Thoracic aorta (tissue), 2 donors: ENCODE measurements around the gene KPTN. TPM values are rescaled to one million over a fixed set of nuclear protein-coding genes. Genes with fewer than 3 reads are reported as not detected.

Experiments used
- ATAC-seq: fragments of 150-250 bp; one replicate; pipeline ENCODE4 v1.8.0; 2017; ENCODE audit warnings: low read depth; ENCODE audit not compliant: insufficient number of reproducible peaks, low FRiP score
- DNase-seq: peaks from one replicate; pipeline ENCODE4 v3.0.0-alpha.2; 2020; ENCODE audit warnings: low spot score
- H3K27ac ChIP-seq, 2 donors: fragments of 200-600 bp; sonication (generic); 1 replicate in 1 of 2; 2 replicates in 1 of 2; pipeline ENCODE4 v1.5.1; 2016; ENCODE audit warnings: mild to moderate bottlenecking in 2 of 2, moderate library complexity in 2 of 2
- H3K27me3 ChIP-seq: fragments of 200-600 bp; sonication (generic); replicated peaks from 2 replicates; pipeline ENCODE4 v1.6.0; 2016; ENCODE audit warnings: mild to moderate bottlenecking; ENCODE audit not compliant: insufficient read depth
- H3K36me3 ChIP-seq: fragments of 200-600 bp; sonication (generic); one replicate; pipeline ENCODE4 v1.5.1; 2016
- H3K4me1 ChIP-seq, 2 donors: fragments of 200-600 bp; sonication (generic); 1 replicate in 1 of 2; 2 replicates in 1 of 2; pipeline versions ENCODE4 v1.5.1 to v1.6.0; 2016; ENCODE audit warnings: low read depth in 2 of 2, mild to moderate bottlenecking in 1 of 2; ENCODE audit not compliant: control insufficient read depth in 1 of 2
- H3K4me3 ChIP-seq: fragments of 200-600 bp; sonication (generic); 2 replicates; pipeline ENCODE4 v1.5.1; 2016; ENCODE audit warnings: mild to moderate bottlenecking
- H3K9me3 ChIP-seq: fragments of 200-600 bp; sonication (generic); 2 replicates; pipeline ENCODE4 v1.5.1; 2016
- total RNA-seq, 2 donors: library from RNA; depleted of rRNA; stranded (reverse); fragments of >200 nt; gene quantifications; one replicate each; pipeline versions ENCODE4 v1.1.0 to v1.2.3, GENCODE V29; 2016
- TF ChIP-seq, protein P1 (sequence below): fragments of 200-600 bp; sonication (generic); IDR thresholded peaks from one replicate; pipeline ENCODE4 v1.5.1; 2019; ENCODE audit warnings: antibody characterized with exemption

KPTN gene
- 1 to 10 TPM in 1 of 2 donors, under 1 TPM in 1; 0.95 to 1.2 TPM for total RNA-seq

DNA sequence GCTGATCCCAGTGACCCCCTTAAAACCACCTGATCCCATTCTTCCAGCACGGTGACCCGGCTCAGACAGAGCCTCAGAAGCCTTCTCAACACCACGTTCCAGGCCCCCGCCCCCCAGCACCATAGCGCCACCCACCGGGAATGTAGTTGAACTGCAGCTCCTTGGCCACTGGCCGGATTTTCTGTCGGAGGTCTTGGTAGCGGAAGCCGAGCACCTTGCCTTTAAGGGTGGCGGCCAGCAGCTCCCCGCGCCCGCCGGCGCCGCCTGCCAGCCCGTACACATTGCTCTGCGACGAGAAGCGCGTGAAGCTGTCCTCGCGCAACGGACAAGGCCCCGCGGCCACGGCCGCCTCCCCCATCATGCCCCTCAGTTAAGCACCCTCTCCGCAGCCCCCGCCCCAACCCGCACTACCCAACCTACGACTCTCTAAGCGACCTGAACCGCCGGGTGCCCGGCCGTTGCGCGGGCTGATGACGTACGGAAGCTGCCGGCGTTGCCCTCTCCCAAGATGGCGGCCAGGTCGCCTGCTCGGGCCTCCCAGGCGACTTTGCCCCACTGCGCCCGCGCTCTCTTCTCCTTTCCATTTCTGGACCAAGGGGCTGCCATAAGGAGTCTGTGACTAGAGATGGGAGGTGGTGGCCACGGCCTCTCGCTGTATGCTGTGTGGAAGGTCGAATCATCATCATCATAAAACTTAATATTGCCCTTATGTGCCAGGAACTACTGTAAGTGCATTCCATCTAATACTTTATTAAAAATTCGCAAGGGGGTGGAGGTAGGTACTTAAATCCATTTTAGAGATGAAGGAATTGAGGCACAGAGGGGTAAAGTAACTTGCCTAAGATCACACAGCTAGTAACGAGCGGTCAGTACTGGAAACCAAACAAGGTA, at the start of gene KPTN:
Gene KPTN (minus strand): TSS at position 420 of the 891 bp plus-strand sequence. CDS start 59 bp downstream, at position 361.
- ATAC-seq (peak; percentile 85), DNase-seq (peak; percentile 45)
- H3K4me1 ChIP-seq = peaks cover 3 to 17% of the 10 kb centered on the region in 2 donors
- no peaks in the 10 kb centered on the region for H3K9me3 ChIP-seq
- peaks cover 8% of the 10 kb centered on the region for H3K36me3 ChIP-seq
- peak within 1 kb of the TSS; percentile 72 to 84 for H3K27ac ChIP-seq
- TF ChIP-seq, protein P1, sequence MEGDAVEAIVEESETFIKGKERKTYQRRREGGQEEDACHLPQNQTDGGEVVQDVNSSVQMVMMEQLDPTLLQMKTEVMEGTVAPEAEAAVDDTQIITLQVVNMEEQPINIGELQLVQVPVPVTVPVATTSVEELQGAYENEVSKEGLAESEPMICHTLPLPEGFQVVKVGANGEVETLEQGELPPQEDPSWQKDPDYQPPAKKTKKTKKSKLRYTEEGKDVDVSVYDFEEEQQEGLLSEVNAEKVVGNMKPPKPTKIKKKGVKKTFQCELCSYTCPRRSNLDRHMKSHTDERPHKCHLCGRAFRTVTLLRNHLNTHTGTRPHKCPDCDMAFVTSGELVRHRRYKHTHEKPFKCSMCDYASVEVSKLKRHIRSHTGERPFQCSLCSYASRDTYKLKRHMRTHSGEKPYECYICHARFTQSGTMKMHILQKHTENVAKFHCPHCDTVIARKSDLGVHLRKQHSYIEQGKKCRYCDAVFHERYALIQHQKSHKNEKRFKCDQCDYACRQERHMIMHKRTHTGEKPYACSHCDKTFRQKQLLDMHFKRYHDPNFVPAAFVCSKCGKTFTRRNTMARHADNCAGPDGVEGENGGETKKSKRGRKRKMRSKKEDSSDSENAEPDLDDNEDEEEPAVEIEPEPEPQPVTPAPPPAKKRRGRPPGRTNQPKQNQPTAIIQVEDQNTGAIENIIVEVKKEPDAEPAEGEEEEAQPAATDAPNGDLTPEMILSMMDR = peak; percentile 88
- peak within 1 kb of the TSS; percentile 76 for H3K4me3 ChIP-seq
- H3K27me3 ChIP-seq = no peaks in the 10 kb centered on the region

DNA sequence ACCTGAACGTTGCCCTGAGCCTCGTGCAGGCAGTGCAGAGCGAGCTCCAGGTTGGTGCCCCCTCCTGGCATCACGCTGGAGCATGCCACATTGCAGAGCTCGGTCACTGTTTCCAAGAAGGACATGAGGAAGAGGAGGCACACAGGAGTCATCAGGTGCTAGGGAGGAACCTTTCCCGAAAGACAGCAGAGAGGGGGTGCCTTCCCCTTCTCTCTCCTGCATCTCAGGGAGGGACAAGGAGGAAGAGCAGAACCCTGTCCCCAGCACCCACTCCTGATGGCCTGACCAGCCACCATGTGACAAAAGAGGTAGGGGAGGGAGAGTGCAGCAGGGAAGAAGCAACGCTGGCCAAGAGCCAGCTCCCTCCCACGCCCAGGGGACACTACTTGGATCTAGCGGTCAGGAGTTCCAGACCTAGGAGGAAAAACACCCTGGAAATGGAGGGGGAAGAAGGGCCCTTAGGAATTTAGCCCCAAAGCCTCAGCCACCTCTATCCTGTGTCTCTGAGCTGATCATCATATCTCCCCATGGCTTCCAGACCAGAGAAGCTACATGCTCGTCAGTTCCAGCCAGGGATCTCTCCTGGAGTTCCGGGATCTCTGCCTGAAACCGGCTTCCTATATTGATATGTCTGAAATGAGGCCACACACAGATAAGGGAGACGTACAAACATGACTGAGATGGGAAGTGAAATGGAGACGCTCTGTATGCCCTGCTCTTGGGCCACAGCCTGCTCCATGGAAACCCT, 47.8 kb upstream of the KPTN start:
- H3K4me1 ChIP-seq = no peaks in the 10 kb centered on the region
- ATAC-seq = no peak
- TF ChIP-seq, protein P1 = no peak

DNA sequence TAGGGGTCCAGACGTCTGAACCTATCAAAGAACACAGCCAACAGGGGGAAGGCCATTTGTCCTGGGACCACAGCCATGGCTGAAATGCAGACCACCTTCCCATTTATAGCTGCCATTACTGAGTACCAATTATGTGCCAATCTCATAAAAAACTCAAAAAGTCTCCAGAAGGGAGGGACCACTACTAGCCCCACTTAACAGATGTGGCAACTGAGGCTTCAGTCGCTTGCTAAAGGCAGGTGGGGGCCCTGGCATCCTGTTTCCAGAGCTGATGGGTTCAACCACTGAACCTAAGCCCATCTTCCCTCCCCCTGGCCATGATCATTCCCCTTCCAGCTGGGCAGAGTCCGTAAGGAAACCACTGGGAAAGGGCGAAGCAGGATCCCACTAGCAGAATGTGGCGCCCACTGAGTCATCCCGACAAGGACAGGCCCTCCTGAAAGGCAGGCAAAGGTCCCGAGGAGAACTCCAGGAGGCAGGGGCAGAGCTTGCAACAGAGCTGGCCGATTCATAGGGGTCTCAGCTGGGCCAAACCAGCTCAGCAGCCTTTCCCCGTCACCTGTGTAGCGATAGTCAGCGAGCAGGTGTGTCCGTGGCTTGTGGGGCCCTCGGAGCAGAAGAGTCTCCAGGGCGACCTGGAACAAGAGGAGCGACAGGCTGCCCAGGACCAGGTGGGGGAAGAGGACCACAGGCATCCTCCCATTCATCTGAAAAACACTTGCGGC, 45.2 kb upstream of the KPTN start:
- TF ChIP-seq, protein P1 = no peak
- H3K9me3 ChIP-seq = no peaks in the 10 kb centered on the region
- H3K27ac ChIP-seq = no peak overlapping the region
- no peaks in the 10 kb centered on the region for H3K27me3 ChIP-seq
- no peak for DNase-seq
- H3K4me3 ChIP-seq = no peak overlapping the region
- no peaks in the 10 kb centered on the region for H3K36me3 ChIP-seq
- ATAC-seq = no peak
- H3K4me1 ChIP-seq = no peaks in the 10 kb centered on the region

More for the DNA sequence above, 47.8 kb upstream of the KPTN start:
- no peaks in the 10 kb centered on the region for H3K36me3 ChIP-seq
- DNase-seq = no peak
- no peak overlapping the region for H3K4me3 ChIP-seq
- H3K27me3 ChIP-seq = no peaks in the 10 kb centered on the region
- no peaks in the 10 kb centered on the region for H3K9me3 ChIP-seq
- H3K27ac ChIP-seq = no peak overlapping the region

DNA sequence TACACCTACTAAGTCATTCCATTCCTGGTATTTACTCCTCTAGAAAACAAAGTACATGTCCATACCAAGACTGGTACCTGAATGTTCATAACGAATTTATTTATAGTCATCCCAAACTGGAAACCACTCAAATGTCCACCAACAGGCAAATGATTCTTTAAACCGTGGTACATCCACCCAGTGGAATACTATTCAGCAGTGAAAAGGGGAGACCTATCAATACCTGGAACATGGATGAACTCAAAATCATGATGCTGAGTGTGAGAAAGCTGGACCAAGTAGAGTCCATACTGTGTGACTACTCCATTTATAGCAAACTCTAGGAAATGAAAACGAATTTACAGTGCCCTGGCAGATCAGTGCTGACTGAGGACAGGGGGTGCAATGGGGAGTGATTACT, 42.8 kb upstream of the KPTN start:
- Histone ChIP-seq H3K4me1 (no peaks in the 10 kb centered on the region), H3K9me3 (no peaks in the 10 kb centered on the region), H3K27ac (no peak overlapping the region), H3K36me3 (no peaks in the 10 kb centered on the region), H3K4me3 (no peak overlapping the region), H3K27me3 (no peaks in the 10 kb centered on the region)
- TF ChIP-seq, protein P1 = no peak
- DNase-seq = no peak
- no peak for ATAC-seq
